ENCODE measurements around the gene CTBP2. TPM values are rescaled to one million over a fixed set of nuclear protein-coding genes. Genes with fewer than 3 reads are reported as not detected.

The CTBP2 gene
- total and polyA plus RNA-seq, 8 donors = 71.2 to 90.0 (median 84.1) TPM

DNA sequence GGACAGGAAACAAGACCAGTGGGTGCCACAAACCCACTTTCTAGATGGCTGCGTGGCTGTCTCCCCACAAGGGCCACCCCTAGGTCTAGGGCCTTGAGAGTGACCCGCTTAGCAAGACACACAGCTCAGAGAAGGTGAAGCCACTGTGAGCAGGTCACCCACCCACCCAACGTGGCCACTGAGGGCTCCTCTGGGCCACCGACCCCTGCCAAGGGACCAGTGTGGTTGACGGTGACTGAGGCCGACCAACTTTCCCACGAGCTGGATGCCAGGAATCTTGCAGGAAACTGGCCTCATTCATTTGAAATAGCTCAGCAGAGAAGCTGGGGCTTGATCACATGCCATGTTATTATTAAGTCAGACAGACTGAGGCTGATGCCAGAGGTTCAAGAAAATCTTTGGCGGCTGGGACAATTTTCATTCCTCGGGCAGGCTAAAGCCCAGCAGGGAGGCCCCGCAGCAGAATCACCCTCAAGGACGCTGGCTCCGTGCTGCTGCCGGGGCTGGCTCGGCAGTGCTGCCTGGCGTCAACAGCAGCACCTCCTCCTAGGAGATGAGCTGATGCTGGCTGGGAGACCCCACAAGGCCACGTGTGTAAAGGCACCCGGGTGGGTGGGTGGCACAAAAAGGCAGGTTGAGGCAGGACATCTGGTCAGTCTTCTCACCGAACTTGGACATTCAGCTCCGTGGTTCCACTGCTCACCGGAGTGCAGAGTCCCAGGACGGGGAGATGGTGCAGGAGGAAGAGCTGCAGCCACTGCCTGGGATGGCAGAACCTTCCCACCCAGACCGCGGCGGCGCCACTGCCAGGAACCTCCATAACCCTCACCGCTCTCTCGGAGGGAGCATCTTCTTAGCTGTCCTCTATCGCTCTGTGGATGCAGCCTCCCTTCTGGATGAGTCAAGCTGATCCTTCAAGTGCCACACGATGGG lies 160.7 kb downstream of the CTBP2 start:
- Histone ChIP-seq H3K4me3 (no peak overlapping the region), H3K27ac (peak overlapping the region; percentile 57 to 65), H3K36me3 (peaks cover 0 to 100% of the 10 kb centered on the region in 2 donors), H3K27me3 (no peaks in the 10 kb centered on the region), H3K4me1 (peaks cover 23 to 30% of the 10 kb centered on the region in 2 donors), H3K9me3 (no peaks in the 10 kb centered on the region)
- DNase-seq = peak; percentile 35 to 89 (median 68)
- ATAC-seq = peak; percentile 22
- TF ChIP-seq, protein P1, sequence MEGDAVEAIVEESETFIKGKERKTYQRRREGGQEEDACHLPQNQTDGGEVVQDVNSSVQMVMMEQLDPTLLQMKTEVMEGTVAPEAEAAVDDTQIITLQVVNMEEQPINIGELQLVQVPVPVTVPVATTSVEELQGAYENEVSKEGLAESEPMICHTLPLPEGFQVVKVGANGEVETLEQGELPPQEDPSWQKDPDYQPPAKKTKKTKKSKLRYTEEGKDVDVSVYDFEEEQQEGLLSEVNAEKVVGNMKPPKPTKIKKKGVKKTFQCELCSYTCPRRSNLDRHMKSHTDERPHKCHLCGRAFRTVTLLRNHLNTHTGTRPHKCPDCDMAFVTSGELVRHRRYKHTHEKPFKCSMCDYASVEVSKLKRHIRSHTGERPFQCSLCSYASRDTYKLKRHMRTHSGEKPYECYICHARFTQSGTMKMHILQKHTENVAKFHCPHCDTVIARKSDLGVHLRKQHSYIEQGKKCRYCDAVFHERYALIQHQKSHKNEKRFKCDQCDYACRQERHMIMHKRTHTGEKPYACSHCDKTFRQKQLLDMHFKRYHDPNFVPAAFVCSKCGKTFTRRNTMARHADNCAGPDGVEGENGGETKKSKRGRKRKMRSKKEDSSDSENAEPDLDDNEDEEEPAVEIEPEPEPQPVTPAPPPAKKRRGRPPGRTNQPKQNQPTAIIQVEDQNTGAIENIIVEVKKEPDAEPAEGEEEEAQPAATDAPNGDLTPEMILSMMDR (IDR thresholded peaks at IDR 0.05) = no peak
- intact Hi-C loops (cut with DNase I) = no loop called here

- peak overlapping the region; percentile 33 to 57 for H3K27ac ChIP-seq
Measured at GRCh38 chr10:124998624-124999291, 161.6 kb downstream of the CTBP2 start.

GRCh38 chr10:124997771-124998623 lies 162.4 kb downstream of the CTBP2 start:
- intact Hi-C loops (cut with DNase I) = no loop called here
- H3K36me3 ChIP-seq = peaks cover 0 to 100% of the 10 kb centered on the region in 2 donors
- peak in 2 of 4 donors; percentile 33 to 67 for DNase-seq

More at GRCh38 chr10:124998624-124999291, 161.6 kb downstream of the CTBP2 start:
- no peak for ATAC-seq
- Histone ChIP-seq H3K9me3 (no peaks in the 10 kb centered on the region), H3K4me1 (peaks cover 23 to 30% of the 10 kb centered on the region in 2 donors), H3K4me3 (no peak overlapping the region), H3K27me3 (no peaks in the 10 kb centered on the region), H3K36me3 (peaks cover 0 to 100% of the 10 kb centered on the region in 2 donors)
- DNase-seq = peak in 2 of 4 donors; percentile 23 to 59
- TF ChIP-seq, protein P1 (IDR thresholded peaks at IDR 0.05) = no peak
- intact Hi-C loops (cut with DNase I) = no loop called here

DNA sequence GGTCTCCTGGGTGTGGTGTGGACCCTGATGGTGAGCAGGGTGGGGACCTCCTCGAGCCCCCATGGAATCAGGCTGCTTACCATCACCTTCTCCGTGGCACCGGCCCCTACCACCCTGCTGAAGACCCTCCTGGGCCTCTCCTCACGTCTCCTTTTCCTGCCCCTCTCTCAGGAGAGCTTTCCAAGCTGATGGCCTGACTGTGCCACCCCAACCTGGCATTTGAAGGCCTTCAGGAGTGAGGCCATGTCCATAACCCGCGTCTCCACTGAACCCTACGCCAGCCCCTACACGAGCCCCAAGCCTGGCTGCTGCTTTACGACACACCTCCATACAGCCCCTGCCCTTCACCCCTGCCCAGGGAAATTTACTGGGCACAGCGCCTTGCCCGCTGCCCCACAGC lies 163.1 kb downstream of the CTBP2 start:
- H3K4me1 ChIP-seq = peaks cover 23 to 30% of the 10 kb centered on the region in 2 donors
- H3K4me3 ChIP-seq = no peak overlapping the region
- H3K27me3 ChIP-seq = no peaks in the 10 kb centered on the region
- no peak for ATAC-seq
- peak in 2 of 4 donors; percentile 24 to 51 for DNase-seq
- no peaks in the 10 kb centered on the region for H3K9me3 ChIP-seq
- intact Hi-C loops (cut with DNase I) = no loop called here
- no peak overlapping the region for H3K27ac ChIP-seq
- TF ChIP-seq, protein P1 (IDR thresholded peaks at IDR 0.05) = no peak
- H3K36me3 ChIP-seq = peaks cover 0 to 100% of the 10 kb centered on the region in 2 donors

More at GRCh38 chr10:124997771-124998623, 162.4 kb downstream of the CTBP2 start:
- Histone ChIP-seq H3K27ac (no peak overlapping the region), H3K9me3 (no peaks in the 10 kb centered on the region), H3K4me3 (no peak overlapping the region), H3K27me3 (no peaks in the 10 kb centered on the region), H3K4me1 (peaks cover 23 to 30% of the 10 kb centered on the region in 2 donors)
- no peak for ATAC-seq
- TF ChIP-seq, protein P1 (IDR thresholded peaks at IDR 0.05) = no peak

All from left lung (tissue), 10 donors.